Chondrocyte (in vitro differentiated cells): ENCODE measurements around the gene DTX3. TPM values are rescaled to one million over a fixed set of nuclear protein-coding genes. Genes with fewer than 3 reads are reported as not detected.

Source experiments
- DNase-seq: peaks from one replicate; pipeline ENCODE4 v3.0.0; 2021; ENCODE audit warnings: mixed read lengths, low spot score
- H3K27ac Mint-ChIP-seq: one replicate; pipeline ENCODE4 v1.8.0; 2021; ENCODE audit warnings: mild to moderate bottlenecking, moderate library complexity, mixed read lengths; ENCODE audit not compliant: unreplicated experiment
- H3K27me3 Mint-ChIP-seq: 2 replicates; pipeline ENCODE4 v1.8.0; 2021; ENCODE audit warnings: low read depth, mixed read lengths
- H3K36me3 Mint-ChIP-seq: 2 replicates; pipeline ENCODE4 v1.8.0; 2021; ENCODE audit warnings: low read depth, mixed read lengths
- H3K4me1 Mint-ChIP-seq: 2 replicates; pipeline ENCODE4 v1.8.0; 2021; ENCODE audit warnings: low read depth, mild to moderate bottlenecking, mixed read lengths
- H3K4me3 Mint-ChIP-seq: one replicate; pipeline ENCODE4 v1.8.0; 2021; ENCODE audit warnings: mild to moderate bottlenecking, moderate library complexity, mixed read lengths; ENCODE audit not compliant: unreplicated experiment
- H3K9me3 Mint-ChIP-seq: 2 replicates; pipeline ENCODE4 v1.8.0; 2021; ENCODE audit warnings: low read depth, mixed read lengths
- total RNA-seq: library from RNA; stranded (reverse); gene quantifications from 3 replicates; pipeline ENCODE4 v1.2.1, GENCODE V29; 2021
- TF ChIP-seq, protein P1 (sequence below): fragments of 200-600 bp; sonication (generic); IDR thresholded peaks from 2 replicates; pipeline ENCODE4 v1.5.0; 2021; ENCODE audit warnings: antibody characterized with exemption, mild to moderate bottlenecking, moderate library complexity

The DTX3 gene
- total RNA-seq, 1 donor from 2014 or later = 29.8 TPM

DNA sequence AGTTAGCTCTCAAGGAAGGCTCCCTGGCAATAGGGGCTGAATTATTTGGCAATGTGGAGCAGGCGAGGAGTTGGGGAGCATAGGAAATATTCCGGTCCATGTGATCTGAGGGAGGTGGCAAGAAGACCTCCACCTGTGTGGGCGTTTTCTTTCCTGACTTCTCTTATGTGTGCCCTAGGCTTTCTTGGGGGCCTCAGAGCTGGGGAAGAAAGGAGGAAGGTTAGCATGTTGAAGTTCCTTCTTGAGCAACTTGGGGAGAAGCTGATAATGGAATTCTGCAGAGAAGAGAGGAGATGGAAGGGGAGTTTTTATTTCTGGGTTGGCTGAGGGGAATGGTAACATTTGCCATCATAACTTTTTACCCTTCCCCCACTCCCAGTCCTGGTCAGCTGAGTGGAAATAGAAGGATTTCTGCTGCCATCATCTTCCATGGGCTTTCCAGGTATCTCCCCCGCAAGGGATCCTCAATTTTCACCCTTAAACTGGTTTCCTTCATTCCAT lies 1.2 kb downstream of the DTX3 start:
- TF ChIP-seq, protein P1, sequence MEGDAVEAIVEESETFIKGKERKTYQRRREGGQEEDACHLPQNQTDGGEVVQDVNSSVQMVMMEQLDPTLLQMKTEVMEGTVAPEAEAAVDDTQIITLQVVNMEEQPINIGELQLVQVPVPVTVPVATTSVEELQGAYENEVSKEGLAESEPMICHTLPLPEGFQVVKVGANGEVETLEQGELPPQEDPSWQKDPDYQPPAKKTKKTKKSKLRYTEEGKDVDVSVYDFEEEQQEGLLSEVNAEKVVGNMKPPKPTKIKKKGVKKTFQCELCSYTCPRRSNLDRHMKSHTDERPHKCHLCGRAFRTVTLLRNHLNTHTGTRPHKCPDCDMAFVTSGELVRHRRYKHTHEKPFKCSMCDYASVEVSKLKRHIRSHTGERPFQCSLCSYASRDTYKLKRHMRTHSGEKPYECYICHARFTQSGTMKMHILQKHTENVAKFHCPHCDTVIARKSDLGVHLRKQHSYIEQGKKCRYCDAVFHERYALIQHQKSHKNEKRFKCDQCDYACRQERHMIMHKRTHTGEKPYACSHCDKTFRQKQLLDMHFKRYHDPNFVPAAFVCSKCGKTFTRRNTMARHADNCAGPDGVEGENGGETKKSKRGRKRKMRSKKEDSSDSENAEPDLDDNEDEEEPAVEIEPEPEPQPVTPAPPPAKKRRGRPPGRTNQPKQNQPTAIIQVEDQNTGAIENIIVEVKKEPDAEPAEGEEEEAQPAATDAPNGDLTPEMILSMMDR = no peak
- DNase-seq = no peak
- H3K9me3 Mint-ChIP-seq = no peaks in the 10 kb centered on the region
- H3K27ac Mint-ChIP-seq = peak overlapping the region; percentile 84
- peak overlapping the region; percentile 77 for H3K4me3 Mint-ChIP-seq
- no peaks in the 10 kb centered on the region for H3K27me3 Mint-ChIP-seq
- peaks cover 43% of the 10 kb centered on the region for H3K4me1 Mint-ChIP-seq
- H3K36me3 Mint-ChIP-seq = peaks cover 11% of the 10 kb centered on the region

DNA sequence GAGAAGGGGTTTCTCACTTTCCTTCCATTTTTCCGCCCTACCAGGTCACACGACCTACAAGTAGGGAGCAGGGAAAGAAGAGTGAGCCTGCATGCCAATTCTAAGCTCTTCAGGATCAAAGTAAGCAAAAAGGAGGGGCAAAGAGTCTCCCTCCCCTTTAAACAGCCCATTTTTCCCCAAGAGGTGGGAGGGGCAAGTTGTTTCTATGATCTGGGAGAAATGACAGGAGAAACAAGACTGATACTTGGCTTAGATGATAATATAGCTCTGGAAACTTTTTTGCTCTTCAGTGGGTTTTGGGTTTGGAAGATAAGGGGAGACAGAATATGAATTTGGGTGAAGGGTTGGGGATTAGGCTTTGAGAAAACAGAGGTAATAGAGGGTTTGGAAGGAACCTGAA lies 1.8 kb downstream of the DTX3 start:
- H3K27me3 Mint-ChIP-seq = no peaks in the 10 kb centered on the region
- peaks cover 11% of the 10 kb centered on the region for H3K36me3 Mint-ChIP-seq
- TF ChIP-seq, protein P1 = no peak
- peaks cover 45% of the 10 kb centered on the region for H3K4me1 Mint-ChIP-seq
- no peak for DNase-seq
- no peak overlapping the region for H3K4me3 Mint-ChIP-seq
- no peak overlapping the region for H3K27ac Mint-ChIP-seq
- no peaks in the 10 kb centered on the region for H3K9me3 Mint-ChIP-seq

DNA sequence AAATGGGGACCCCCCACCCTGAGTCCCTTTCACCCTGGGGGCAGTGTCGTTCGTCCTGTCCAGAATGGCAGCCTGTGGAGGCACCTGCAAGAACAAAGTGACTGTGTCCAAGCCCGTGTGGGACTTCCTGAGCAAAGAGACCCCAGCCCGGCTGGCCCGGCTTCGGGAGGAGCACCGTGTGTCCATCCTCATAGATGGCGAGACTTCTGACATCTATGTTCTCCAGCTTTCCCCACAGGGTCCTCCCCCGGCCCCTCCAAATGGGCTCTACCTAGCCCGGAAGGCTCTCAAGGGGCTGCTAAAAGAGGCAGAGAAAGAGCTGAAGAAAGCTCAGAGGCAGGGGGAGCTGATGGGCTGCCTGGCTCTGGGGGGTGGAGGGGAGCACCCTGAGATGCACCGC lies 2.2 kb downstream of the DTX3 start:
- H3K9me3 Mint-ChIP-seq = no peaks in the 10 kb centered on the region
- DNase-seq = no peak
- H3K27me3 Mint-ChIP-seq = no peaks in the 10 kb centered on the region
- peaks cover 46% of the 10 kb centered on the region for H3K4me1 Mint-ChIP-seq
- H3K36me3 Mint-ChIP-seq = peaks cover 6% of the 10 kb centered on the region
- H3K27ac Mint-ChIP-seq = no peak overlapping the region
- H3K4me3 Mint-ChIP-seq = no peak overlapping the region
- TF ChIP-seq, protein P1 = no peak

DNA sequence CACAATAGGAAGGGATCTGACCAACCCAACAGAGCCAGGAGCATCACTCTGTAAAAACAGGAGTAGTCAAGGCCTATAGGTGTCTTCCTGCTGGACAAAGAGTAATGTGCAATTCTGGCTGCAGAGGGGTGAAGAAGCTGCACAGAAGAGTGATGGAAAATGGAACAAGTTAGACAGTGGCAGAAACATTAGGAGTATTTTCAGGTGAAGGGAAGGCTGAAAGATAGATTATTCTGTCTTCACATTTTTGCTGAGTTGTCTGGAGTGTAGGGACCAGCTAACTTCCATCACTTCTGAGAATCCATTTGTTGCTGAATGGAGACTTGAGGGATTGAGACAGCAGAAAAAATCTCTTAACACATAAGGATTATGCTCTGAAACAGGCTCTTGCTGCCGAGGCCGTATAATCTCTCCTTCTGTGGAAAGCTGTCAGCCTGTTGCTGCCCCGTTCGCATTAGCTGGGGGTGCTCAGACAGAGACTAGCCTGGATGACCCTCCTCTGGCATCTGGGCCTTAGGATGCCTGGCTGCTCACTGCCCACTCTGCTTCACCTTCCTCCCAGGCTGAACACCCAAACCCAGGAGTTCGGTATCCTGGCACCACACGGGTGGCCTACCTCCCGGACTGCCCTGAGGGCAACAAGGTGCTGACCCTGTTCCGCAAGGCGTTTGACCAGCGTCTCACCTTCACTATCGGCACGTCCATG lies 3.5 kb downstream of the DTX3 start:
- TF ChIP-seq, protein P1 = no peak
- Mint-ChIP-seq H3K4me1 (peaks cover 51% of the 10 kb centered on the region), H3K27me3 (no peaks in the 10 kb centered on the region), H3K27ac (no peak overlapping the region), H3K9me3 (no peaks in the 10 kb centered on the region), H3K36me3 (peaks cover 2% of the 10 kb centered on the region), H3K4me3 (no peak overlapping the region)
- no peak for DNase-seq

DNA sequence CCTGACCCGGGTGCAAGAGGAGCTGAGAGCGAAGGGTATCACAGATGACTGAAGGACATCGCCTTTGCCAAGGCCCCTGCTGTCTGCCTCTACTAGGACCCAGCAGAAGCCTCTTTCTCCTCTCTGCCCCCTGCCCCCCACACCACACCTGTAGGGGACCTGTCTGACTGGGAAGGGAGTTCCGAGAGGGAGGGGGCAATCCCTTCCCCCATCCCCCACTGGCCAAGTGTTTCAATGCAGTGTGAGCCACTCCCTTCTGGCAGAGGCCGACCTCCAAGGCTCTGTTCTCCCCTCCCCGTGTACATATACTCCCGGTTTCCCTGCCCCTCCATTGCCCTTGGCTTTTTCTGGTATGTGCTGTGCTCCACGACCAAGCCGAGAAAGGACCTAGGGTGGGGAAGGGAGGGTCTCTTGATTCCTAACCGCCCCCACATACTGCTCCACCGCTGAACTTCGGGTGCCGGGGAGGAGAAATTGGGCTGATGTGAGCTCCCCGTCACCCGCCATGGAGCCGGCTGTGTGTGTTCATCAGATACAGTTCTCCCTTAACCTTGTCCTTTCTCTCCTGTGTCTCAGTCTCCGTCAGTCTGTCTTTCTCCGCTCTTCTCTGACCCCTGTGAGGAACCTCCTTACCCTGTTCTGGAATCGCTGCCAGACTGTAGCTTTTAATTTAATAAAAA lies 4.6 kb downstream of the DTX3 start:
- DNase-seq = no peak
- TF ChIP-seq, protein P1 = no peak
- peaks cover 41% of the 10 kb centered on the region for H3K4me1 Mint-ChIP-seq
- H3K27ac Mint-ChIP-seq = peak overlapping the region; percentile 64
- no peaks in the 10 kb centered on the region for H3K9me3 Mint-ChIP-seq
- peaks cover 2% of the 10 kb centered on the region for H3K36me3 Mint-ChIP-seq
- H3K27me3 Mint-ChIP-seq = no peaks in the 10 kb centered on the region
- H3K4me3 Mint-ChIP-seq = no peak overlapping the region
